NB4 (cell line): ENCODE data around the gene CYP46A1.

Experiments
- DNase-seq: peaks from one replicate; pipeline ENCODE4 v3.0.0; 2010; ENCODE audit warnings: low read depth
- H3K4me3 ChIP-seq: one replicate; pipeline ENCODE4 v1.5.1; 2011; ENCODE audit warnings: mild to moderate bottlenecking, low read depth, low read length, moderate library complexity
- MYC ChIP-seq: IDR thresholded peaks from 2 replicates; pipeline ENCODE4 v1.6.1; 2011; ENCODE audit warnings: low read depth, low read length
- POLR2A ChIP-seq: IDR thresholded peaks from 2 replicates; pipeline ENCODE4 v1.6.1; 2011; ENCODE audit warnings: mild to moderate bottlenecking; ENCODE audit not compliant: insufficient read length; ENCODE audit errors: extremely low read depth
- TF ChIP-seq, protein P1 (sequence below): IDR thresholded peaks from 2 replicates; pipeline ENCODE4 v1.6.1; 2011; ENCODE audit warnings: low read depth, low read length
- TF ChIP-seq, protein P2 (sequence below): IDR thresholded peaks from one replicate; pipeline ENCODE4 v1.5.1; 2012; ENCODE audit warnings: low read depth, low read length

CYP46A1 gene

DNA sequence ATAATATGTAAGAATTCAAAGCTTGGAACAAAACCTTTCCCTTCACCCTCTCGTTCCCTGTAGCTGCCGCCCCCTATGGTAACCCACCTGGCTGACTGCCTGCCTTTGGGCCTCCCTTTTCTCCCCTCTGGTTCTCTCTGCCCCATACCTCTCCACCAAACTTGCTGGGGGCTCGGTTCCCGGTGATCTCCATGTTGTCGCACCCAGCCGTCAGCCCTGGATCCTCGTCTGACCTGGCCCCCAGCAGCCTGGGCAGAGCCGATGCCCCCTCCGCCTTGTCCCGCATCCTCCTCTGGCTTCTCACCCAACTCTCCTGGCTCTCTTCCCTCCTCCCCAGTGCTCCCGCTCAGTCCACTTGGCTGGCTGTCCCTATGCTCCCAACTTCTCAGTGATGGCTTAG is 4.5 kb downstream of the CYP46A1 start:
- no peak for TF ChIP-seq MYC
- no peak for TF ChIP-seq POLR2A
- TF ChIP-seq, protein P1, sequence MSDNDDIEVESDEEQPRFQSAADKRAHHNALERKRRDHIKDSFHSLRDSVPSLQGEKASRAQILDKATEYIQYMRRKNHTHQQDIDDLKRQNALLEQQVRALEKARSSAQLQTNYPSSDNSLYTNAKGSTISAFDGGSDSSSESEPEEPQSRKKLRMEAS = no peak
- TF ChIP-seq, protein P2, sequence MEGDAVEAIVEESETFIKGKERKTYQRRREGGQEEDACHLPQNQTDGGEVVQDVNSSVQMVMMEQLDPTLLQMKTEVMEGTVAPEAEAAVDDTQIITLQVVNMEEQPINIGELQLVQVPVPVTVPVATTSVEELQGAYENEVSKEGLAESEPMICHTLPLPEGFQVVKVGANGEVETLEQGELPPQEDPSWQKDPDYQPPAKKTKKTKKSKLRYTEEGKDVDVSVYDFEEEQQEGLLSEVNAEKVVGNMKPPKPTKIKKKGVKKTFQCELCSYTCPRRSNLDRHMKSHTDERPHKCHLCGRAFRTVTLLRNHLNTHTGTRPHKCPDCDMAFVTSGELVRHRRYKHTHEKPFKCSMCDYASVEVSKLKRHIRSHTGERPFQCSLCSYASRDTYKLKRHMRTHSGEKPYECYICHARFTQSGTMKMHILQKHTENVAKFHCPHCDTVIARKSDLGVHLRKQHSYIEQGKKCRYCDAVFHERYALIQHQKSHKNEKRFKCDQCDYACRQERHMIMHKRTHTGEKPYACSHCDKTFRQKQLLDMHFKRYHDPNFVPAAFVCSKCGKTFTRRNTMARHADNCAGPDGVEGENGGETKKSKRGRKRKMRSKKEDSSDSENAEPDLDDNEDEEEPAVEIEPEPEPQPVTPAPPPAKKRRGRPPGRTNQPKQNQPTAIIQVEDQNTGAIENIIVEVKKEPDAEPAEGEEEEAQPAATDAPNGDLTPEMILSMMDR = no peak
- no peak overlapping the region for H3K4me3 ChIP-seq

DNA sequence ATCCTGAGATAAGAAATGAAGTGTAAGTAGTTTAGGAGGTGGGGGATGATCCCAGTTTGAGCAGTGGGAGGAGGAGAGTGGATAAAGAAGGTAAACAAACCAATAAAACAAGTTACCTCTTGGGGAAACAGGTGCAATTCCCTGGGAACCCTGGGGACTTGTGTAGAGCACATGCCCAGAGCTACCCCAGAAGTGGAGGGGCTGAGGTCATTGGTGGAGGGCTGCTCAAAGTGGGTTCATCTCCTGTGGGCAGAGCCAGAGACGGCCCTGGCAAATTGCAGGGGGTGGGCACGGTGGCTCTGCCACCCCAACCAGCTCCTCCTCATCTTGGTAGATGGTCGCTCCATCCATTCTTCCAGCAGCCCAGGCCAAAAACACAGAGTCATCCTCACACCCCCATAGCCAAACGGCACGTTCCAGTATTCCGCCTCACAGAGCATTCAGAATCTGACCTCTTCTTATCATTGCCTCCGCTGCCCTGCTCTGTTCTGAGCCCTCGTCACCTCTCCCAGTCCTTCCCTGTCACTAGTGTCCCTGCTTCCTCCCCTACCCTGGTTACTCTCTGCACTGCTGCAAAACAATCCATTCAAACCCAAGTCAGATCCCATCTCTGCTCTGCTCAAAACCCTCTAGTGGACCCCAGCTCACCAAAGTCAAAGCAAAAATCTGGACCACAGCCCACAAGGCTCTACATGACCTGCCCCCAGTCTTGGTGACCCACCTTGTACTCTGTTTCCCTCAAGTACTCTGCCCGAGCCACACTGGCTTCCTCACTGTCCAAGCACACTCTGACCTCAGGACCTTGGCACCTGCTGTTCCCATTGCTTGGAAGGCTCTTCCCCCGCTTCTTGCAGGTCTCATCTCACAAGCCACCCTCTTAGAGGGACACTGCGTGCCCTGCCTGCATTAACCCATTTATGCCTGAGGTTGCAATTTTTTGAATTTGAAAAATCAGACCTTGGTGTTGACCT is 5.5 kb downstream of the CYP46A1 start:
- no peak for DNase-seq
- TF ChIP-seq, protein P2 = no peak
- TF ChIP-seq POLR2A (no peak), MYC (no peak)
- TF ChIP-seq, protein P1 = no peak
- no peak overlapping the region for H3K4me3 ChIP-seq

More for the DNA sequence above, 4.5 kb downstream of the CYP46A1 start:
- DNase-seq = no peak

DNA sequence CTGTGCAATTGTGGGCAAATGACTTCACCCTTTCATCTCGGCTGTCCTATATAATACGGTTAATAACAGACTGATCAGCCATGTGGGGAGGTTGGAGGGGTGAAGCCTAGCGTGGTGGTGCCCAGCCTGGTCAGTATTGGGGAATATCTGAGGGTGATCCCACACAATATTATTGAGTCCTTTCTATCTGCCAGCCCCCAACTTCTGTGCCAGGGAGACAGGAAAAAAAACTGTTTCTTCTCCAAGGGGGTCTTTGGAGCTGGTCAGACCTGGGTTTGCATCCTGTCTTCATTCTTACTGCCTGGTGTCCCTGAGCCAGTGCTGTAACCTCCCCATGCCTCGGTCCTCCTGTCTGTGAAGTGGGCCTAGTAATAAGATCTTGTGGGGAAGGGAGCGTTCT is 6.5 kb downstream of the CYP46A1 start:
- TF ChIP-seq POLR2A = no peak
- TF ChIP-seq, protein P1 = no peak
- TF ChIP-seq, protein P2 = no peak
- TF ChIP-seq MYC = no peak
- H3K4me3 ChIP-seq = no peak overlapping the region
- DNase-seq = no peak

DNA sequence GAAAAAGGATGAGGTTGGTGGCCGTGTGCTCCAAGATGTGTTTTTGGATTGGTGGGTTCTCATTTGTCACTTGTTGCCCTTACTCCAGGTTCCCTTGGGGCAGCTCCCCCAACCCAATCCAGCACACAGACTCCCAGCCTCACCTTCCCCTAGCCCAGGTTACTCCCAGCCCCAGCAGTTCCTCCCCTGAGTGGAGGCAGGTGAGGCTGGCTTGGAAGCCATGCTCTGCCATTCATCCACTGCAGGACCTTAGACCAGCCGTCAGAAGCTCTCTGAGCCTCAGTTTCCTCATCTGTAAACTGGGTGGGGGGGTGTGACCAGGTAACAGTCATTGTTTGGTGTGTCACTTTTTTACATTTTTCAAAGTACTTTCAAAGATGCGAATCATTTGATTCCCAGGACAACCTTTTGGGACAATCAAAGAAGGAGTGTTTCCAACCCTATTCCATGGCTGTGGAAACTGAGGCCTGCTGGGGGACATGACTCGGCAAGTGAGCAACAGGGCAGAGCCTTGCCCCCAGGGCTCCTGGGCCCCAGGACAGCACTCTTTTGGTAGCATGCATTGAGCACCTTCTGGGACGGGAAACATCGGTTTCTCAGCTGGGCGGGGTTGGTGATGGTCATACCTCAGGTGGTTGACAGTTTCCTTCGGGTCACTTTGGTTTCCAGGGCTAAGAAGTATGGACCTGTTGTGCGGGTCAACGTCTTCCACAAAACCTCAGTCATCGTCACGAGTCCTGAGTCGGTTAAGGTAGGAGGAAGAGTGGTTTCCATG is 7.2 kb downstream of the CYP46A1 start:
- no peak for DNase-seq
- no peak overlapping the region for H3K4me3 ChIP-seq
- TF ChIP-seq MYC (no peak), POLR2A (no peak)
- TF ChIP-seq, protein P1 = no peak
- TF ChIP-seq, protein P2 = no peak

DNA sequence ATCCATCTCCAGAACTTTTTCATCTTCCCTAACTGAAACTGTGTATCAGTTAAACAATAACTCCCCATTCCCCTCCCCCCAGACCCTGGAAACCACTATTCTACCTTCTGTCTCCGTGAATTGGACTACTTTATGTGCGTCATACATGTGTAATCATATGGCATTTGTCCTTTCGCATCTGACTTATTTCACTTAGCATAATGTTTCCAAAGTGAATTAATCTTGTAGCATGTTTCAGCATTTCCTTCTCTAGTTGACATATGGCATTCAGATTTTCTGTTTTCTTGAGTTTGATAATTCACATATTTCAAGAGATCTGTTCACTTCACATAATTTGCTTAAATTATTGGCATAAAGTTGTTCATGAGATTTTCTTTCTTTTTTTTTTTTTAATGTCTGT is 9.8 kb downstream of the CYP46A1 start:
- no peak overlapping the region for H3K4me3 ChIP-seq
- TF ChIP-seq, protein P2 = no peak
- TF ChIP-seq POLR2A = no peak
- TF ChIP-seq, protein P1 = no peak

More for the DNA sequence above, 9.8 kb downstream of the CYP46A1 start:
- no peak for DNase-seq
